SH-SY5Y (cell line): Measurements from ENCODE around the gene WDR87.

Experiments
- GATA2 ChIP-seq: IDR thresholded peaks from 2 replicates; pipeline ENCODE4 v1.6.1; 2011; ENCODE audit warnings: mild to moderate bottlenecking, low read depth, low read length
- GATA3 ChIP-seq: IDR thresholded peaks from 2 replicates; pipeline ENCODE4 v1.6.1; 2011; ENCODE audit warnings: low read depth, mild to moderate bottlenecking, low read length, moderate library complexity

GRCh38 chr19:37855098-37855497 lies 51.3 kb downstream of the WDR87 start:
- TF ChIP-seq GATA3 (no peak), GATA2 (no peak)
